ENCODE results near the gene CDC42BPA. TPM values are rescaled to one million over a fixed set of nuclear protein-coding genes. Genes with fewer than 3 reads are reported as not detected.

The CDC42BPA gene
- total and polyA plus RNA-seq, 9 of the 15 experiments (the other 6 are each of a cell fraction or from before 2014, with no cell fraction given): 8.0 to 77.5 (median 52.1) TPM

DNA sequence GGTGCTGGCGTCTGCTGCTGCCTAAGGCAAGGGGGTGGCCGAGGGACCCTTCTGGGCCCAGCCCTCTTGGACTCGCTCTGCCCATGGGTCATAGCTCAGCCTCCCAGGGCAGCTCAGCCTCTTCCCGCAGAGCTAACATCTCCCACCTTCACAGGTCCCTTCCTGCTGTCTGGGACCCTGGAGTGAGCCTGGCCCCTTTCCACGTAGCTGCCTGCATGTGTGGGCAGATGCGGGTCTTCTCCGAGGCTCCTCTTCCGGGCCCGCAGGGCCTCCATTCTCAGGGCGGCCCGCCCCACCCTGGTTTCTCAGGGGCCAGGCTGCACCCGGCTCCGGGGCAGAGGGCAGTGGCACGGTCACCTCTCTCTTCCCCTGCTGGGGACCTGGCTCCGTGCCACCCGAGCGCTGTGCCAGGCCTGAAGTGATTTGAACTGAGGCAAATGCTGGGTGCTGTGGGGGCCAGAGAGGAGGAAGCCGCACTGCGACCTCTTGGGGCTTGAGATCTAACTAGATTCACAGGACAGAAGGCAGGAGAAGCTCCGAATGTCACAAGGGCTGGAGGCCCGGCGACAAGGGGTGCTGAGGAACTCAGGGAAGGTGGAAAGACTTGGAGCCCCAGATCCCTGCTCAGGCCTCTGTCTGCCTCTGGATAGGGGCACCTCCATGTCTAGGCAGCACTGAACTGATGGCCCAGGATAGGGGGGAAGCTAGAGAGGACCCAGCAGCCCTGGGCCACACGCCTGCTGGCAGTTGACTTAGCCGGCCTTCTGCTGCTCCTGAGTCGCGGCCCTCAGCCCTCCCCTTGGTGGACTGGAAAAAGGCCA, 337.5 kb downstream of the CDC42BPA start:
- Histone ChIP-seq H3K79me2 (ENCODE audit: control insufficient read depth, insufficient read depth, low read length) (no peaks in the 10 kb centered on the region), H3K27ac (ENCODE audit: extremely low read depth, low read depth, low read length) (no peak overlapping the region), H3K9me1 (ENCODE audit: control insufficient read depth, insufficient read depth, low read length) (peaks cover 4% of the 10 kb centered on the region), H3K4me2 (ENCODE audit: insufficient read depth, low read length) (no peak overlapping the region), H2AFZ (ENCODE audit: low read depth, low read length) (no peak overlapping the region), H3K4me1 (replicated peaks in 1 of 2; ENCODE audit: control insufficient read depth in 2 of 2, insufficient read depth in 2 of 2, low read length in 2 of 2) (peaks cover 0 to 49% of the 10 kb centered on the region in 2 experiments; a peak in 2 of 5 replicates), H3K9me3 (replicated peaks; ENCODE audit: control insufficient read depth, insufficient read depth, low read depth, low read length) (no peaks in the 10 kb centered on the region), H3K36me3 (ENCODE audit: control insufficient read depth, insufficient read depth, low read length) (peaks cover 12% of the 10 kb centered on the region; the same call in 1 of the 3 replicates), H3K4me3 (no peak overlapping the region), H4K20me1 (replicated peaks; ENCODE audit: control insufficient read depth, insufficient read depth, low read length) (no peaks in the 10 kb centered on the region), H3K9ac (ENCODE audit: insufficient read depth in 1 of 2, low read depth in 2 of 2, low read length in 2 of 2) (peak overlapping the region in 1 of 2 experiments; percentile 48; a peak in 1 of 4 replicates), H3K27me3 (ENCODE audit: control insufficient read depth in 2 of 2, insufficient read depth in 2 of 2, low read length in 2 of 2) (no peaks in the 10 kb centered on the region)
- in situ Hi-C loops (cut with MboI): no loop called here
- intact Hi-C loops (cut with micrococcal nuclease): no loop called here
- ChIA-PET POLR2A (interaction anchor here (0.6 to 2.3 kb wide), 5 partner anchors 9 to 745 kb away, joined by 4 to 8 read pairs (median 6); no protein-coding TSS in a partner anchor), CTCF (ENCODE audit: low intra/inter-chr PET ratio) (no interaction called here)
- FAIRE-seq (no peak), ATAC-seq (no peak), DNase-seq (ENCODE audit: extremely low read depth in 1 of 4, low spot score in 3 of 4) (no peak)
- no TSS peak for BruUV-seq (replicated peaks)
- 82% methylated on average over 22 of the region's 26 CpGs for WGBS (ENCODE audit: insufficient coverage, low coverage, missing lambda C conversion rate)
- TF ChIP-seq POLR2G (IDR thresholded peaks at IDR 0.05; ENCODE audit: low read depth, low read length) (peak; percentile 38), ZNF197 (CRISPR knock-in tag; IDR thresholded peaks at IDR 0.05; ENCODE audit: low read depth) (no peak), KDM2B (CRISPR knock-in tag; IDR thresholded peaks at IDR 0.05) (no peak)

DNA sequence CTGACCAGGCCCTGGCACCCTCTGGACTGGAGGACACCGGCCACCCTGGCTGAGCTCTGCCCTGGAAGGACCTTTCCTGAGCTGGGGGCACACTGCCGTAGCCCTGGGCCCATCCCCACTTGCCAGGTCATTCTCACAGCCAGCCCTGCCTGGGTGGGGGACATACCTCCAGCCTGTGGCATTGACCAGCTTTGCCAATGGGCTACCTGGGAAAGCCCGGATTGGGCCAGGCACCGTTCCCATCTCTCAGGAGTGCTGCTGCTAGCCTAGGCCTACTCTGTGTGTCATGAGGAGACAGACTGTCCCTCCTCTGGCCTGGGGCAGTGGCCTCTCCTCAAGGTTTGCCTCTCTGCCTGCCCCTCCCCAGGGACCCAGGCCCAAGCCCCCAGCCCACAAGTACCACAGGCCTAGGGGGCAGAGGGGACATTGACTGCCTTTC, 338.2 kb downstream of the CDC42BPA start:
- peak overlapping the region in 1 of 2 experiments; percentile 24; a peak in 1 of 4 replicates for H3K9ac ChIP-seq (ENCODE audit: insufficient read depth in 1 of 2, low read depth in 2 of 2, low read length in 2 of 2)
- H3K27me3 ChIP-seq (ENCODE audit: control insufficient read depth in 2 of 2, insufficient read depth in 2 of 2, low read length in 2 of 2): no peaks in the 10 kb centered on the region
- no peak for FAIRE-seq
- 96% methylated on average over 4 of the region's 4 CpGs for WGBS (ENCODE audit: insufficient coverage, low coverage, missing lambda C conversion rate)
- H3K79me2 ChIP-seq (ENCODE audit: control insufficient read depth, insufficient read depth, low read length): no peaks in the 10 kb centered on the region
- POLR2A ChIA-PET: interaction anchor here (0.6 to 2.3 kb wide), 4 partner anchors 10 to 279 kb away, joined by 6 to 8 read pairs (median 6); no protein-coding TSS in a partner anchor
- H3K4me1 ChIP-seq (replicated peaks in 1 of 2; ENCODE audit: control insufficient read depth in 2 of 2, insufficient read depth in 2 of 2, low read length in 2 of 2): peaks cover 0 to 42% of the 10 kb centered on the region in 2 experiments; a peak in 2 of 5 replicates
- no peak for DNase-seq (ENCODE audit: extremely low read depth in 1 of 4, low spot score in 3 of 4)
- no peak overlapping the region for H2AFZ ChIP-seq (ENCODE audit: low read depth, low read length)
- peaks cover 4% of the 10 kb centered on the region for H3K9me1 ChIP-seq (ENCODE audit: control insufficient read depth, insufficient read depth, low read length)
- in situ Hi-C loops (cut with MboI): no loop called here
- no peak overlapping the region for H3K27ac ChIP-seq (ENCODE audit: extremely low read depth, low read depth, low read length)
- no peak overlapping the region for H3K4me3 ChIP-seq
- intact Hi-C loops (cut with micrococcal nuclease): no loop called here
- H3K36me3 ChIP-seq (ENCODE audit: control insufficient read depth, insufficient read depth, low read length): peaks cover 11% of the 10 kb centered on the region; the same call in 1 of the 3 replicates
- H4K20me1 ChIP-seq (replicated peaks; ENCODE audit: control insufficient read depth, insufficient read depth, low read length): no peaks in the 10 kb centered on the region
- no peaks in the 10 kb centered on the region for H3K9me3 ChIP-seq (replicated peaks; ENCODE audit: control insufficient read depth, insufficient read depth, low read depth, low read length)
- CTCF ChIA-PET (ENCODE audit: low intra/inter-chr PET ratio): no interaction called here
- no TSS peak for BruUV-seq (replicated peaks)
- H3K4me2 ChIP-seq (ENCODE audit: insufficient read depth, low read length): no peak overlapping the region
- ATAC-seq: no peak
- TF ChIP-seq NCOA4 (IDR thresholded peaks at IDR 0.05; ENCODE audit: partially characterized antibody) (no peak), ETV5 (CRISPR knock-in tag; IDR thresholded peaks at IDR 0.05; ENCODE audit: low read depth) (no peak), CEBPG (CRISPR knock-in tag; IDR thresholded peaks at IDR 0.05) (no peak), CEBPG (tag; conservative IDR thresholded peaks at IDR 0.05 in 1 of 2, IDR thresholded peaks at IDR 0.05 in 1 of 2) (no peak), RBM14 (IDR thresholded peaks at IDR 0.05; ENCODE audit: borderline replicate concordance, insufficient read depth, low read depth, low read length) (no peak), ZFX (CRISPR knock-in tag; IDR thresholded peaks at IDR 0.05) (no peak)
- TF ChIP-seq, protein P1, sequence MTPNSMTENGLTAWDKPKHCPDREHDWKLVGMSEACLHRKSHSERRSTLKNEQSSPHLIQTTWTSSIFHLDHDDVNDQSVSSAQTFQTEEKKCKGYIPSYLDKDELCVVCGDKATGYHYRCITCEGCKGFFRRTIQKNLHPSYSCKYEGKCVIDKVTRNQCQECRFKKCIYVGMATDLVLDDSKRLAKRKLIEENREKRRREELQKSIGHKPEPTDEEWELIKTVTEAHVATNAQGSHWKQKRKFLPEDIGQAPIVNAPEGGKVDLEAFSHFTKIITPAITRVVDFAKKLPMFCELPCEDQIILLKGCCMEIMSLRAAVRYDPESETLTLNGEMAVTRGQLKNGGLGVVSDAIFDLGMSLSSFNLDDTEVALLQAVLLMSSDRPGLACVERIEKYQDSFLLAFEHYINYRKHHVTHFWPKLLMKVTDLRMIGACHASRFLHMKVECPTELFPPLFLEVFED (CRISPR knock-in tag; conservative IDR thresholded peaks at IDR 0.05): no peak
